ENCODE measurements around the gene SARDH. TPM values are rescaled to one million over a fixed set of nuclear protein-coding genes. Genes with fewer than 3 reads are reported as not detected.

The SARDH gene
- total RNA-seq, 4 donors from 2014 or later = 2.9 to 16.4 (median 5.9) TPM

- no peak for TF ChIP-seq POLR2A (IDR thresholded peaks at IDR 0.05)
- TF ChIP-seq CTCF (IDR thresholded peaks at IDR 0.05) = no peak
- no peak for TF ChIP-seq EP300 (IDR thresholded peaks at IDR 0.05)
- no peak for DNase-seq (ENCODE audit: low spot score in 2 of 2)
- Histone ChIP-seq H3K4me3 (no peak overlapping the region), H3K27ac (peak overlapping the region in 2 of 4 donors; percentile 36), H3K4me1 (peaks cover 0 to 16% (median 0%) of the 10 kb centered on the region in 4 donors), H3K9me3 (no peaks in the 10 kb centered on the region), H3K27me3 (no peaks in the 10 kb centered on the region), H3K36me3 (no peaks in the 10 kb centered on the region)
- WGBS, 2 donors = 81 to 93% methylated on average over 9 to 11 of the region's 12 CpGs
Observed at GRCh38 chr9:133665535-133665934, 72.6 kb downstream of the SARDH start.

- no peak for DNase-seq (ENCODE audit: low spot score in 2 of 2)
- Histone ChIP-seq H3K36me3 (no peaks in the 10 kb centered on the region), H3K4me3 (no peak overlapping the region), H3K9me3 (no peaks in the 10 kb centered on the region), H3K4me1 (peaks cover 0 to 17% (median 0%) of the 10 kb centered on the region in 4 donors), H3K27me3 (no peaks in the 10 kb centered on the region), H3K27ac (no peak overlapping the region)
- 86 to 93% methylated on average over 12 to 13 of the region's 13 CpGs for WGBS, 2 donors
- no peak for TF ChIP-seq EP300 (IDR thresholded peaks at IDR 0.05)
- TF ChIP-seq CTCF (IDR thresholded peaks at IDR 0.05) = no peak
- no peak for TF ChIP-seq POLR2A (IDR thresholded peaks at IDR 0.05)
Observed at GRCh38 chr9:133665096-133665495, 73.1 kb downstream of the SARDH start.

- DNase-seq (ENCODE audit: low spot score in 2 of 2) = no peak
- Histone ChIP-seq H3K27ac (no peak overlapping the region), H3K4me3 (no peak overlapping the region), H3K27me3 (peaks cover 0 to under 1% of the 10 kb centered on the region in 2 donors), H3K9me3 (no peaks in the 10 kb centered on the region), H3K36me3 (no peaks in the 10 kb centered on the region), H3K4me1 (peaks cover 0 to 22% (median 0%) of the 10 kb centered on the region in 4 donors)
- TF ChIP-seq CTCF (IDR thresholded peaks at IDR 0.05) (no peak), EP300 (IDR thresholded peaks at IDR 0.05) (no peak), POLR2A (IDR thresholded peaks at IDR 0.05) (no peak)
- 81 to 82% methylated on average over 23 of the region's 27 CpGs for WGBS, 2 donors
Observed at GRCh38 chr9:133664173-133665050, 73.7 kb downstream of the SARDH start.

- TF ChIP-seq EP300 (IDR thresholded peaks at IDR 0.05) (no peak), CTCF (IDR thresholded peaks at IDR 0.05) (no peak), POLR2A (IDR thresholded peaks at IDR 0.05) (no peak)
- Histone ChIP-seq H3K4me3 (no peak overlapping the region), H3K36me3 (no peaks in the 10 kb centered on the region), H3K4me1 (peaks cover 0 to 42% (median 7%) of the 10 kb centered on the region in 4 donors), H3K27ac (peak overlapping the region in 3 of 4 donors; percentile 36 to 65 (median 51)), H3K9me3 (no peaks in the 10 kb centered on the region), H3K27me3 (peaks cover 0 to 23% of the 10 kb centered on the region in 2 donors)
- DNase-seq (ENCODE audit: low spot score in 2 of 2) = peak in 1 of 2 donors; percentile 45
- WGBS, 2 donors = 69 to 72% methylated on average over 22 to 24 of the region's 26 CpGs
Observed at GRCh38 chr9:133661846-133662540, 76.2 kb downstream of the SARDH start.

Measured in tibial nerve (tissue), 4 donors.